Neuronal stem cell (in vitro differentiated cells): Measurements from ENCODE around the gene DDX59.

Experiments
- DNase-seq: peaks from one replicate; pipeline ENCODE4 v3.0.0-alpha.2; 2013; ENCODE audit warnings: low spot score
- H2AFZ ChIP-seq: one replicate; pipeline ENCODE4 v1.6.1; 2013; ENCODE audit warnings: mild to moderate bottlenecking, low read length, inconsistent platforms
- H2AK5ac ChIP-seq: 2 replicates; pipeline ENCODE4 v1.6.1; 2013; ENCODE audit warnings: low read depth, mild to moderate bottlenecking, inconsistent platforms, low read length, moderate library complexity, mixed read lengths
- H2BK120ac ChIP-seq: 2 replicates; pipeline ENCODE4 v1.6.1; 2013; ENCODE audit warnings: low read depth, mild to moderate bottlenecking, inconsistent platforms, low read length, moderate library complexity, mixed read lengths
- H2BK12ac ChIP-seq: one replicate; pipeline ENCODE4 v1.6.1; 2013; ENCODE audit warnings: low read length, inconsistent platforms
- H2BK15ac ChIP-seq: 2 replicates; pipeline ENCODE4 v1.6.1; 2013; ENCODE audit warnings: mild to moderate bottlenecking, low read length, inconsistent platforms, mixed read lengths
- H2BK5ac ChIP-seq: one replicate; pipeline ENCODE4 v1.6.1; 2013; ENCODE audit warnings: inconsistent platforms, mild to moderate bottlenecking, low read length, moderate library complexity
- H3K14ac ChIP-seq: one replicate; pipeline ENCODE4 v1.6.1; 2013; ENCODE audit warnings: low read length, inconsistent platforms
- H3K18ac ChIP-seq: 2 replicates; pipeline ENCODE4 v1.6.1; 2013; ENCODE audit warnings: low read length, inconsistent platforms
- H3K23ac ChIP-seq: 2 replicates; pipeline ENCODE4 v1.6.1; 2013; ENCODE audit warnings: low read depth, mild to moderate bottlenecking, mixed read lengths, low read length, inconsistent platforms; ENCODE audit not compliant: poor library complexity
- H3K27ac ChIP-seq: replicated peaks from 3 replicates; pipeline ENCODE4 v1.5.1; 2013; ENCODE audit warnings: low read length, inconsistent platforms
- H3K27me3 ChIP-seq, 3 experiments: 2 replicates each; pipeline ENCODE4 v1.6.1; 2013; ENCODE audit warnings: low read length in 3 of 3, mild to moderate bottlenecking in 2 of 3, inconsistent platforms in 1 of 3, low read depth in 1 of 3, mixed read lengths in 1 of 3, moderate library complexity in 1 of 3; ENCODE audit not compliant: control insufficient read depth in 3 of 3, insufficient read depth in 3 of 3
- H3K36me3 ChIP-seq, 2 donors: replicated peaks in 1 of 2; 2 replicates each; pipeline ENCODE4 v1.6.1; 2013; ENCODE audit warnings: low read length in 2 of 2; ENCODE audit not compliant: control insufficient read depth in 2 of 2, insufficient read depth in 2 of 2
- H3K4ac ChIP-seq: 2 replicates; pipeline ENCODE4 v1.6.1; 2013; ENCODE audit warnings: inconsistent platforms, mild to moderate bottlenecking, low read length, moderate library complexity
- H3K4me1 ChIP-seq, 2 donors: 1 replicate in 1 of 2; 2 replicates in 1 of 2; pipeline ENCODE4 v1.6.1; 2013; ENCODE audit warnings: low read length in 2 of 2, low read depth in 1 of 2; ENCODE audit not compliant: control insufficient read depth in 2 of 2, insufficient read depth in 1 of 2
- H3K4me2 ChIP-seq: one replicate; pipeline ENCODE4 v1.6.1; 2013; ENCODE audit warnings: mild to moderate bottlenecking, low read length, inconsistent platforms; ENCODE audit not compliant: insufficient read depth, poor library complexity, severe bottlenecking
- H3K4me3 ChIP-seq, 2 donors: 2 replicates each; pipeline ENCODE4 v1.5.1; 2013; ENCODE audit warnings: low read length in 2 of 2, mild to moderate bottlenecking in 2 of 2, inconsistent platforms in 1 of 2, moderate library complexity in 1 of 2
- H3K79me1 ChIP-seq: one replicate; pipeline ENCODE4 v1.6.1; 2013; ENCODE audit warnings: low read depth, mild to moderate bottlenecking, inconsistent platforms, low read length, moderate library complexity
- H3K9ac ChIP-seq: one replicate; pipeline ENCODE4 v1.6.1; 2013; ENCODE audit warnings: mild to moderate bottlenecking, low read depth, low read length, inconsistent platforms; ENCODE audit not compliant: poor library complexity
- H3K9me3 ChIP-seq, 2 donors: replicated peaks in 1 of 2; 2 replicates each; pipeline versions ENCODE3 to v1.6.1; 2013; ENCODE audit warnings: low read length in 2 of 2, mild to moderate bottlenecking in 2 of 2, inconsistent platforms in 1 of 2, low read depth in 1 of 2, mixed read lengths in 1 of 2, moderate library complexity in 1 of 2; ENCODE audit not compliant: control insufficient read depth in 2 of 2, insufficient read depth in 1 of 2
- H4K8ac ChIP-seq: one replicate; pipeline ENCODE4 v1.6.1; 2013; ENCODE audit warnings: low read depth, mild to moderate bottlenecking, inconsistent platforms, low read length, moderate library complexity
- H4K91ac ChIP-seq: one replicate; pipeline ENCODE4 v1.6.1; 2013; ENCODE audit warnings: low read length, low read depth, mild to moderate bottlenecking, inconsistent platforms; ENCODE audit not compliant: poor library complexity
- WGBS, 2 donors: extraction: QIAGEN DNeasy Blood & Tissue Kit; methylation state at CpG; one replicate each; pipeline ENCODE4 v1.1.7; 2013; ENCODE audit warnings: missing lambda C conversion rate in 2 of 2, mixed read lengths in 1 of 2; ENCODE audit not compliant: insufficient read length in 2 of 2, insufficient replicate concordance in 1 of 2; ENCODE audit errors: extremely low coverage in 2 of 2; 5-methylcytosine and 5-hydroxymethylcytosine counted together

The DDX59 gene

GRCh38 chr1:200640373-200640962, 29.2 kb downstream of the DDX59 start:
- Histone ChIP-seq H3K4me1 (no peaks in the 10 kb centered on the region), H2AK5ac (no peak overlapping the region), H4K91ac (no peak overlapping the region), H2BK5ac (no peak overlapping the region), H2AFZ (no peak overlapping the region), H2BK120ac (no peak overlapping the region), H3K9me3 (peaks cover 0 to 2% of the 10 kb centered on the region in 2 donors), H3K27me3 (no peaks in the 10 kb centered on the region), H2BK12ac (no peak overlapping the region), H4K8ac (no peak overlapping the region), H3K18ac (no peak overlapping the region), H3K4me2 (no peak overlapping the region), H3K14ac (no peak overlapping the region), H3K36me3 (peaks cover 0 to 38% of the 10 kb centered on the region in 2 donors), H2BK15ac (no peak overlapping the region), H3K23ac (no peak overlapping the region), H3K4me3 (no peak overlapping the region), H3K27ac (no peak overlapping the region), H3K4ac (no peak overlapping the region), H3K9ac (no peak overlapping the region), H3K79me1 (no peaks in the 10 kb centered on the region)
- no CpG with 5 or more reads among the region's 4 CpGs for WGBS, 2 donors
- no peak for DNase-seq

- H3K4ac ChIP-seq = no peak overlapping the region
- no peak overlapping the region for H2BK5ac ChIP-seq
- no peak overlapping the region for H3K4me2 ChIP-seq
- H2BK120ac ChIP-seq = no peak overlapping the region
- H2BK15ac ChIP-seq = no peak overlapping the region
- no peak overlapping the region for H3K4me3 ChIP-seq
- H3K4me1 ChIP-seq = no peaks in the 10 kb centered on the region
- peaks cover 0 to 2% of the 10 kb centered on the region in 2 donors for H3K9me3 ChIP-seq
- no peak overlapping the region for H2AFZ ChIP-seq
- H2BK12ac ChIP-seq = no peak overlapping the region
- H3K27ac ChIP-seq = no peak overlapping the region
- H2AK5ac ChIP-seq = no peak overlapping the region
- H3K79me1 ChIP-seq = no peaks in the 10 kb centered on the region
- no peak for DNase-seq
- no peak overlapping the region for H3K9ac ChIP-seq
- H3K27me3 ChIP-seq = no peaks in the 10 kb centered on the region
- no peak overlapping the region for H4K8ac ChIP-seq
- H3K18ac ChIP-seq = no peak overlapping the region
- no peak overlapping the region for H3K23ac ChIP-seq
- H3K36me3 ChIP-seq = peaks cover 0 to 24% of the 10 kb centered on the region in 2 donors
- no CpG with 5 or more reads among the region's 7 CpGs for WGBS, 2 donors
- H3K14ac ChIP-seq = no peak overlapping the region
- H4K91ac ChIP-seq = no peak overlapping the region
Measured at GRCh38 chr1:200638073-200638472, 31.6 kb downstream of the DDX59 start.

GRCh38 chr1:200636681-200637080, 33.0 kb downstream of the DDX59 start:
- H3K4me2 ChIP-seq = no peak overlapping the region
- no peak overlapping the region for H3K4me3 ChIP-seq
- no peak overlapping the region for H3K27ac ChIP-seq
- H3K18ac ChIP-seq = no peak overlapping the region
- no peak overlapping the region for H2BK5ac ChIP-seq
- H3K9ac ChIP-seq = no peak overlapping the region
- no CpG with 5 or more reads among the region's 2 CpGs for WGBS, 2 donors
- DNase-seq = no peak
- H2AFZ ChIP-seq = no peak overlapping the region
- no peaks in the 10 kb centered on the region for H3K79me1 ChIP-seq
- H2BK12ac ChIP-seq = no peak overlapping the region
- no peak overlapping the region for H4K91ac ChIP-seq
- H2AK5ac ChIP-seq = no peak overlapping the region
- no peaks in the 10 kb centered on the region for H3K4me1 ChIP-seq
- peaks cover 0 to 2% of the 10 kb centered on the region in 2 donors for H3K9me3 ChIP-seq
- H4K8ac ChIP-seq = no peak overlapping the region
- H2BK15ac ChIP-seq = no peak overlapping the region
- no peak overlapping the region for H3K23ac ChIP-seq
- H2BK120ac ChIP-seq = no peak overlapping the region
- H3K4ac ChIP-seq = no peak overlapping the region
- H3K36me3 ChIP-seq = peaks cover 0 to 15% of the 10 kb centered on the region in 2 donors
- no peaks in the 10 kb centered on the region for H3K27me3 ChIP-seq
- no peak overlapping the region for H3K14ac ChIP-seq

- Histone ChIP-seq H4K91ac (no peak overlapping the region), H3K23ac (no peak overlapping the region), H2BK15ac (no peak overlapping the region)
Measured at GRCh38 chr1:200634261-200635122, 35.2 kb downstream of the DDX59 start.

More at GRCh38 chr1:200634261-200635122, 35.2 kb downstream of the DDX59 start:
- whole genome bisulfite sequencing, 2 donors = no CpG with 5 or more reads among the region's 2 CpGs
- Histone ChIP-seq H3K18ac (no peak overlapping the region), H2AFZ (no peak overlapping the region), H2BK12ac (no peak overlapping the region), H3K36me3 (no peaks in the 10 kb centered on the region), H2BK120ac (no peak overlapping the region), H3K4ac (no peak overlapping the region), H3K9ac (no peak overlapping the region), H2AK5ac (no peak overlapping the region), H3K9me3 (peaks cover 0 to 2% of the 10 kb centered on the region in 2 donors), H3K4me3 (no peak overlapping the region), H3K79me1 (no peaks in the 10 kb centered on the region), H3K27ac (no peak overlapping the region), H3K4me2 (no peak overlapping the region), H2BK5ac (no peak overlapping the region), H3K14ac (no peak overlapping the region), H3K27me3 (no peaks in the 10 kb centered on the region), H3K4me1 (peaks cover 0 to 1% of the 10 kb centered on the region in 2 donors), H4K8ac (no peak overlapping the region)
- no peak for DNase-seq
